Stimulated activated CD4-positive, alpha-beta T cell treated with anti-CD3 and anti-CD28 coated beads, Interleukin-1b, Interleukin-23, amount 100 ng/mL, for 1 hour (primary cell): ENCODE results near the gene VDAC2.
"Not testable (repeated sequence)": the region's sequence is repeated elsewhere in the genome, so short reads cannot be mapped to it uniquely, and the experiment has no call there.

Experiments
- DNase-seq, 2 donors: peaks; one replicate each; pipeline ENCODE4 v3.0.0-alpha.2; 2020; ENCODE audit warnings: low read depth in 2 of 2

The VDAC2 gene

DNA sequence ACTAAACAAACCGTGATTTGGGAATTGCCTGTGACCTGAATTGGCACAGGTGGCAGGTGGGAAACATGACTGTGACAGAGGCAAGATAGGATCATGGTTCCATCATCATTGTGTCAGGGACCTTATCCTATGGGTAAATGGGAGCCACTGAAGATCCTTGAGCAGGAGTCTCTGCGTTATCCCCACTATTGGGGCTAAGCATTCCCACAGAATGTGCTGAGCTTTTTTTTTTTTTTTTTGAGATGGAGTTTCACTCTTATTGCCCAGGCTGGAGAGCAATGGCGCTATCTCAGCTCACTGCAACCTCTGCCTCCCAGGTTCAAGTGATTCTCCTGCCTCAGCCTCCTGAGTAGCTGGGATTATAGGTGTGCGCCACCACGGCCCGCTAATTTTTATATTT lies 10.6 kb upstream of the VDAC2 start:
- DNase-seq = not testable (repeated sequence)

DNA sequence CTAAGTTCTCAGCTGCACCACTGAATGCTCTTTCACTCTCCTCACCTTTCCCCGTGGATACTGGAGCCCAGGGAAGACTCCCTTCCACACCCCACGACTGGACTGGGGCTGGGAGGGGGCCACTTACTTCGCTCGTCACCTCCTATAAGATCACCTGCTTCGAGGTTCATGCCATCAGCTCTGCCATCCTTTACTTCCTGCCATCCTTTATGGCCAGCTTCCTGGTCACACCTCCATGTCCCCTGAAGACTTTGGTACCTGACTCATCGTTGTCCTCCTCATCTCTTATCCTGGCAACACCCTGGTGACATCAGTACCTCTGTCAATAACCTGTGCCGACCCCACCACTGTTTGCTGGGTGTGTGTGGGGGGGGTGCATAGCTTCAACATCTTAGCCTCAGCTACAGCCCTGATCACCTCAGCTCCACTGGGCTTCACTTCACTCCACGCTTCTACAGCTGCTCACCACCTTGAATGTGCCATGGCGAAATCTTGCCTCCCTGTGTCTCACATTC lies 8.7 kb upstream of the VDAC2 start:
- no peak for DNase-seq

DNA sequence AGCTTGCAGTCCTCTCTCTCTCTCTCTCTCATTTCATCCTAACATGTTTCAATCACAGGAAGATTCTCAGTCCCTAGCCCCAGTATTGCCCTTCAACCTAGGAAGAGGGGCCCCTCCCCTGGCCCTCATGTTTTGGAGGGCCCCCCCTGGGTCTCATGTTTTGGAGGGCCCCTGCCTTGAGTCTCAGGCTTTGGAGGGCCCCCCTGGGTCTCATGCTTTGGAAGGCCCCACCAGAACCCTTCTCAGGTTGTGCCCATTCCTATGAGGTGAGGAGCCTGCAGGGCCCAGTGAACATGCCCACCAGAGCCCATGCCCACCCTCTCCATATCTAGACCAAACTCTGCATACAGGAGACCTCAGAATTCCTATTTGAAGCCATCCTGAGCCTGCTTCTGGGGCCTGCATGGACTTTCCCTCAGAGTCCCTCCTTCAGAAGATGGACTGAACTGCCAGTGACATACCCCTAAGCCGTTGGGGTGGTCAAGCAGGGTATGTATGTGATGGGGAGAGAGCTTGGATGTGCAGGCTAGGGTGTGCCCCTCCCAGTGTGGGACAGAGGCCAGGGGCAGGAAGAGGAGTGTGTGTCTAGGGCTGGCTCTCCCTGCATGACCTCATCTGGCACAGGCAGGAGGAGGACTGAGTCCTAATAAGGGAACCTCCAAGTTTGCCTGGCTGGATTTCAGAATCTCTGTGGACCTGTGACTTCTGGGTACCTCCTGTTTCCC lies 8.1 kb upstream of the VDAC2 start:
- DNase-seq = no peak

- DNase-seq = not testable (repeated sequence)
Measured at GRCh38 chr10:75203046-75203620, 7.5 kb upstream of the VDAC2 start.

GRCh38 chr10:75203724-75204123 lies 6.9 kb upstream of the VDAC2 start:
- DNase-seq = no peak

- DNase-seq = no peak
Measured at GRCh38 chr10:75205908-75206307, 4.7 kb upstream of the VDAC2 start.

DNA sequence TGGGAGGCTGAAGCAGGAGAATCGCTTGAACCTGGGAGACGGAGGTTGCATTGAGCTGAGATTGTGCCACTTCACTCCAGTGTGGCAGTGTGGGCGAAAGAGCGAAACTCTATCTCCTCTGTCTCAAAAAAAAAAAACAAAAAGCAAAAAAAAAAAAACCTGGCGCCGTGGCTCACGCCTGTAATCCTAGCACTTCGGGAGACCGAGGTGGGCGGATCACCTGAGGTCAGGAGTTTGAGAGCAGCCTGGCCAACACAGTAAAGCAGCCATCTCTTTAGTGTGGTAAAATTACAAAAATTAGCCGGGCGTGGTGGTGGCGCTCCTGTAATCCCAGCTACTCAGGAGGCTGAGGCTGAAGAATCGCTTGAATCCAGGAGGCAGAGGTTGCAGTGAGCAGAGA lies 4.0 kb upstream of the VDAC2 start:
- DNase-seq = not testable (repeated sequence)

DNA sequence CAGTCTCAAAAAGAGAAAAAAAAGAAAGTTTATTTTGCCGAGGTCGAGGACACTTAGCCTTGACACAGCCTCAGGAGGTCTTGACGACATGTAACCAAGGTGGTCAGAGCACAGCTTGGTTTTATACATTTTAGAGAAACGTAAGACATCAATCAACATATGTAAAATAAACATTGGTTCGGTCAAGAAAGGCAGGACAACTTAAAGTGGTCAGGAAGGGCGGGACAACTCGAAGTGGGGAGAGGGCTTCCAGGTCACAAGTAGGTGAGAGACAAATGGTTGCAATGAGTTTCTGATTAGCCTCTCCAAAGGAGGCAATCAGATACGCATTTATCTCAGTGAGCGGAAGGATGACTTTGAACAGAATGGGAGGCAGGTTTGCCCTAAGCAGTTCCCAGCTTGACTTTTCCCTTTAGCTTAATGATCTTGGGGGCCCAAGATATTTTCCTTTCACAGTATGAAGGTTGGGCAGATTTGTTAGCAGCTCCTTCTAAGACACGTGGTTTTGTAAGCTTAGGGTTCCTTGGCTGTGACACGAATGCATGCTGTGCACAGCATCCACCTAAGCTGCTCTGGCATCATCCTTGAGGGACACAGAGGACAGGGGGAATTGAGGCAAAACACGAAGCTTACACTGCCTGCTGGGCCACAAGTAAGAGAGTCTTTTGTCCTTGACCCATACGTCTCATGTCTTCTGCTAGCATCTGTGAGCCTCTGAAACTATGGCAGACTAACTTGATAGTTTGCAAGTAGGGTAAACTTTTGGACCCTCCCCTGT lies 3.3 kb upstream of the VDAC2 start:
- DNase-seq = no peak

GRCh38 chr10:75207857-75208144 lies 2.8 kb upstream of the VDAC2 start:
- no peak for DNase-seq

DNA sequence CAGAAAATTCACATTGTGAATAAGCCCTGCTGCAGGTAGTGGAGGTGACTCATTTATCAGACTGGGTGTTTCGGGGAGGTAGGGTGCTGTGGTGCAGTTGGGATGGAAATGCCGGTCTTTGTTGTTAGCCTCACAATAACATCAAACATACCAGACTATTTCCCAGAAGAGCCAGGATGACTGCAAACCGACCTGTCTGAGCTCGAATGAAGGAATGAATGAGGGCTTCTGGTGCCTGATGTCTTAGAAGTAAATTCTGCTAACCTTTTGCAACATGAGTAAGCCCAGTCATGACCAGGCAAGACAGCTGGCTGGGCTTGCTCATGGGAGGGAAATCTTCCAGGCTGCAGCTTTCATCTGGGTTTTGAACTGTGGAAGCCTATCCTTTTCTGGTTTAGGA lies 2.4 kb upstream of the VDAC2 start:
- no peak for DNase-seq

DNA sequence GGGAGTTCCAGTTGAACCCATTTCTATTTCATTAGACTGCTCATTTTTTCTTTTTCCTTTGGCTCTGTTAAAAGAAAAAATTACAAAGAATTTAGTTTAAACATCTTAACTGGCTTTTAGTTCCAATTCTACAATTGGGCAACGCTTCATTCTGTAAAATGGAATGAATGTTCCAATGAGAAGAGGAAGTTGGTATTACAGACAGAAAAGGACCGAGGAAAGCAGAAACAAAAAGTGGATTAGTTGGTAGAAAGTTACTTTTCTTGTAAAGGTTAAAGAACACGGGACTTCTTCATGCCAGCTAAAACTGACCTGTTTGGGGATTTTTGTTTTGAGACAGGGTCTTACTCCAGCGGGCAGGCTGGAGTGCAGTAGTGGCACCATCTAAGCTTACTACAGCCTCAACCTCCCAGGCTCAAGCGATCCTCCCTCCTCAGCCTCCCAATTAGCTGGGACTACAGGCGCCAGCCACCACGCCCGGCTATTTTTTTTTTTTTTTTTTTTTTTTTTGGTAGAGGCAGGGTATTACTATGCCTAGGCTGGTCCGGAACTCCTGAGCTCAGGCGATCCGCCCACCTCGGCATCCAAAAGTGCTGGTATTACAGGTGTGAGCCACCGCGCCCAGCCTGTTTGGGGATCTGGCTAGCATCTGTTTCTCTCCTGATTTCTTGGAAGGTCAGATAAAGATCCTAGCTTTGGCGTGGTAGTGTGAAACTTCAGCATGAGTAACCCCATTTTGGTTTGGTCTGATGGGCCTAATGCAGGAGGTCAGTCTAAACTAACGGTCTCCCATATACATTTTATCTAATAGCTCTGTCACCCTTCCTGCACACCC lies 1.3 kb upstream of the VDAC2 start:
- DNase-seq = no peak

- peak in 1 of 2 donors; percentile 44 for DNase-seq
Measured at GRCh38 chr10:75209921-75210281, 695 bp upstream of the VDAC2 start.

GRCh38 chr10:75211007-75211691 lies 553 bp downstream of the VDAC2 start:
- no peak for DNase-seq

GRCh38 chr10:75212343-75212742 lies 1.7 kb downstream of the VDAC2 start:
- DNase-seq = no peak

- no peak for DNase-seq
Measured at GRCh38 chr10:75220274-75220673, 9.7 kb downstream of the VDAC2 start.

- DNase-seq = not testable (repeated sequence)
Measured at GRCh38 chr10:75221492-75221891, 10.9 kb downstream of the VDAC2 start.

GRCh38 chr10:75223507-75223906 lies 12.9 kb downstream of the VDAC2 start:
- DNase-seq = no peak

DNA sequence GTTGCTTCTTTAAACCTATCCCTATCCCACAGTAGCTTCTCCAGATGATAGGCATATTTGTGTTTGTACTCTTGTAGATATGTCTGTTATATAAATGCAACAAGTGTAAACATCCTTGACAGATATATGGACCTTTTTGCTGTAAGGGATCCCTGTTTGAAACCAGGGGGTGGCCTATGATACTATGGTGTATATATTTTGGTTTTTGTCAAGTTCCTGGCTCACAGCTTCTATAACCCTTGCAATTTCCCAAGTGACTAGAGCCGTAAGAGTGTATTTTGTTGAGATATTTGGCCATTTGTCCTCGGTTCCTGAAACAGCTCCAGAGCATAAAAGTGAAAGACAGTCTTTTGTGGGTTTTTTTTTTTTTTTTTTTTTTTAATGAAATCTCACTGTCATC lies 15.5 kb downstream of the VDAC2 start:
- no peak for DNase-seq

DNA sequence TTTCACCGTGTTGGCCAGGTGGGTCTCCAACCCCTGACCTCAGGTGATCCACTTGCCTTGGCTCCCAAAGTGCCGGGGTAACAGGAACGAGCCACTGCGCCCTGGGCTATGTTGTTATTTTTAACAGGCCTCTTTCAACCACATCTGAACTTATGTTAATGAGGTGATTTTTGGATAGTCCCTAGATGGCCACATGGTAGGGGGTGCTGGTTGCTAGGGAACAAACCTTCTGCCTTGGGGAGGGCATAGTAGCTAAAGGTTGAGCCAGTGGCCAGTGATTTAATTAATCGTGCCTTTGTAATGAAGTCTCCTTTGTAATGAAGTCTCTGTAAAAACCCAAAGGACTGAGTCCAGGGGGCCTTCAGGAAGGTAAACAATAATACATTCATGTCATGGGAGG lies 16.1 kb downstream of the VDAC2 start:
- DNase-seq = no peak

- DNase-seq = no peak
Measured at GRCh38 chr10:75228278-75228677, 17.7 kb downstream of the VDAC2 start.

DNA sequence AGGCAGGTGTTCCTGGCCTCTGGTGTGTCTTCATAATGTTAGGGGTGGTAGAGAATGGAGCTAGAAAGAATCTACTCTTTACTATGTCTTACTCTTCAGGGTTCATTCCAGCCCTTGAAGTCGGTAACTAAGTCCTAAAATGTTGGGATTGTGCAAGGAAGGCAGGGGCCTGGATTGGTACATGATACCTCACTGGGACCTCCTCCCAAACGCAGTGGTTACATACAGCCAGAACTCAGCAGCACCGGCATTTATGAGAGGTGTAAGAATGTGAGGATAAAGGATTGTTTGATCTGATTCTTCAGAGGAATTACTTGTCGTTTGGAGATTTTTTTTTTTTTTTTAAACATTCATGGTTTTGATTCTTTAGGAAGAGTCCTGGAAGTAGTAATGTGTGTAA lies 18.2 kb downstream of the VDAC2 start:
- DNase-seq = no peak

DNA sequence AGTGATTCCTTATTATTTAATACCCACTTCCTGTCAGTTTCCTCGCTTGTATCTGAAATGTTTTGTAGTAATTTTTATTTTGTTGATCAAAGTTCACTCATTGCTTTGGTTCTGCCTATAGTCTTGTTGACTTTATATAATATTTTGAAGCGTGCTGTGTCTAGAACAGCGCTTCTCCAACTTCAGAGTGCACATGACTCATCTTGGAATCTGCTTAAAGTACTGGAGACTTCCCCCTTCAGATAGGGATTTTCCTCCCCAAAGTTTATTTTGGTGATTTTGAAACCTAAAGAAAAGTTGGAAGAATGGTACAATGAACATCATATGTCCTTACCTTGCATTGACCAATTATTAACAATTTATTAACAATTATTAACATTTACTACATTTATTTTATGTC lies 19.4 kb downstream of the VDAC2 start:
- no peak for DNase-seq
